Natural killer cell (primary cell): Measurements from ENCODE around the gene FAM199X. TPM values are rescaled to one million over a fixed set of nuclear protein-coding genes. Genes with fewer than 3 reads are reported as not detected.

Source experiments
- ATAC-seq, 3 donors: fragments of 150-1000 bp in 2 of 3; fragments of 200-7000 bp in 1 of 3; cut with Tn5 transposase; 1 replicate in 1 of 3; 2 replicates in 2 of 3; pipeline ENCODE4 v1.10.0; 2021; ENCODE audit warnings: mild to moderate bottlenecking in 2 of 3, moderate library complexity in 2 of 3
- DNase-seq, 2 donors: peaks; one replicate each; pipeline versions ENCODE4 v3.0.0 to v3.0.0-alpha.2; 2013 to 2021; ENCODE audit warnings: mixed read lengths in 1 of 2
- H3K27ac ChIP-seq: one replicate; pipeline ENCODE4 v1.5.1; 2013; ENCODE audit warnings: mild to moderate bottlenecking, low read length
- H3K27me3 ChIP-seq: one replicate; pipeline ENCODE4 v1.6.1; 2013; ENCODE audit warnings: low read length; ENCODE audit not compliant: control insufficient read depth, insufficient read depth
- H3K36me3 ChIP-seq: one replicate; pipeline ENCODE4 v1.6.1; 2013; ENCODE audit warnings: low read length; ENCODE audit not compliant: control insufficient read depth, insufficient read depth
- H3K4me1 ChIP-seq: one replicate; pipeline ENCODE4 v1.6.1; 2013; ENCODE audit warnings: low read length; ENCODE audit not compliant: control insufficient read depth, insufficient read depth
- H3K4me3 ChIP-seq: one replicate; pipeline ENCODE4 v1.5.1; 2013; ENCODE audit warnings: low read length
- H3K9me3 ChIP-seq: one replicate; pipeline ENCODE4 v1.6.1; 2013; ENCODE audit warnings: low read length; ENCODE audit not compliant: control insufficient read depth, insufficient read depth
- H3K27ac Mint-ChIP-seq, 2 donors: one replicate each; pipeline ENCODE4 v1.8.0; 2022; ENCODE audit warnings: mild to moderate bottlenecking in 2 of 2, mixed read lengths in 2 of 2, moderate library complexity in 1 of 2
- H3K27me3 Mint-ChIP-seq, 2 donors: one replicate each; pipeline ENCODE4 v1.8.0; 2022; ENCODE audit warnings: low read depth in 2 of 2, mixed read lengths in 2 of 2
- H3K36me3 Mint-ChIP-seq: one replicate; pipeline ENCODE4 v1.8.0; 2022; ENCODE audit warnings: mixed read lengths
- H3K4me1 Mint-ChIP-seq, 2 donors: one replicate each; pipeline ENCODE4 v1.8.0; 2022; ENCODE audit warnings: mixed read lengths in 2 of 2
- H3K4me3 Mint-ChIP-seq: one replicate; pipeline ENCODE4 v1.8.0; 2022; ENCODE audit warnings: mild to moderate bottlenecking, moderate library complexity, mixed read lengths
- H3K9me3 Mint-ChIP-seq, 2 donors: one replicate each; pipeline ENCODE4 v1.8.0; 2022; ENCODE audit warnings: mixed read lengths in 2 of 2
- WGBS: methylation state at CpG from one replicate; pipeline ENCODE4 v1.1.7; 2013; ENCODE audit warnings: missing lambda C conversion rate; ENCODE audit not compliant: insufficient coverage; 5-methylcytosine and 5-hydroxymethylcytosine counted together
- intact Hi-C: fragments of 100-400 bp; cut with micrococcal nuclease; formaldehyde crosslinking; loops from one replicate; pipeline ENCODE4 v1.14.2; 2022
- total RNA-seq, 4 donors: library from RNA; stranded (reverse); fragments of 120-200 nt in 1 of 4; gene quantifications; one replicate each; pipeline versions ENCODE4 v1.2.3 to v1.2.4, GENCODE V29; 2013 to 2022
- TF ChIP-seq, protein P1 (sequence below): fragments of 200-600 bp; IDR thresholded peaks from one replicate; pipeline ENCODE4 v1.8.0; 2022; ENCODE audit warnings: antibody characterized with exemption

The FAM199X gene
- total RNA-seq, 3 donors from 2014 or later (not counting 1 experiment from before 2014, with no cell fraction given) = 31.9 to 35.9 (median 32.6) TPM

DNA sequence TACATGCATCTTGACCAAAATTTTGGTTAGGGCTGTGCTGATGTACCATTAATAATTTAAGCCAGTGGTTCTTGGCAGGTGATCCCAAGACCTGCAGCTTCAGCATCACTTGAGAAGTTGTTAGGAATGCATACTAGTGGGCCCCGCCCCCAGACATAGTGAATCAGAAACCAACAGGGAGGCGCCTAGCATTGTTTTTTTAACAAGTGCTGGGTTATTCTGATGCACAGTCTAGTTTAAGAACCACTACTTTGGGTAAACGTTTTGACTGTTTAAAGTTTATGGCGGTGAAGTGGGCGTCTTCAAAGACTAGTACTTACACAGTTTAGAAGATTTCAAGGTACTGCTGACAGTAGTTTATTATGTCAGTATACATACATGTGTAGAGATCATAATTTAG lies 23.6 kb downstream of the FAM199X start:
- Mint-ChIP-seq H3K27me3 (no peaks in the 10 kb centered on the region), H3K9me3 (no peaks in the 10 kb centered on the region), H3K36me3 (no peaks in the 10 kb centered on the region), H3K27ac (peak overlapping the region; percentile 48 to 58), H3K4me1 (peaks cover 0 to 4% of the 10 kb centered on the region in 2 donors), H3K4me3 (no peak overlapping the region)
- no peak overlapping the region for H3K27ac ChIP-seq
- ATAC-seq = peak in 1 of 3 donors; percentile 36
- peaks cover 4% of the 10 kb centered on the region for H3K4me1 ChIP-seq
- no peak for DNase-seq
- H3K4me3 ChIP-seq = no peak overlapping the region
- H3K9me3 ChIP-seq = no peaks in the 10 kb centered on the region
- TF ChIP-seq, protein P1, sequence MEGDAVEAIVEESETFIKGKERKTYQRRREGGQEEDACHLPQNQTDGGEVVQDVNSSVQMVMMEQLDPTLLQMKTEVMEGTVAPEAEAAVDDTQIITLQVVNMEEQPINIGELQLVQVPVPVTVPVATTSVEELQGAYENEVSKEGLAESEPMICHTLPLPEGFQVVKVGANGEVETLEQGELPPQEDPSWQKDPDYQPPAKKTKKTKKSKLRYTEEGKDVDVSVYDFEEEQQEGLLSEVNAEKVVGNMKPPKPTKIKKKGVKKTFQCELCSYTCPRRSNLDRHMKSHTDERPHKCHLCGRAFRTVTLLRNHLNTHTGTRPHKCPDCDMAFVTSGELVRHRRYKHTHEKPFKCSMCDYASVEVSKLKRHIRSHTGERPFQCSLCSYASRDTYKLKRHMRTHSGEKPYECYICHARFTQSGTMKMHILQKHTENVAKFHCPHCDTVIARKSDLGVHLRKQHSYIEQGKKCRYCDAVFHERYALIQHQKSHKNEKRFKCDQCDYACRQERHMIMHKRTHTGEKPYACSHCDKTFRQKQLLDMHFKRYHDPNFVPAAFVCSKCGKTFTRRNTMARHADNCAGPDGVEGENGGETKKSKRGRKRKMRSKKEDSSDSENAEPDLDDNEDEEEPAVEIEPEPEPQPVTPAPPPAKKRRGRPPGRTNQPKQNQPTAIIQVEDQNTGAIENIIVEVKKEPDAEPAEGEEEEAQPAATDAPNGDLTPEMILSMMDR = no peak
- peaks cover 37% of the 10 kb centered on the region for H3K36me3 ChIP-seq
- H3K27me3 ChIP-seq = no peaks in the 10 kb centered on the region
- WGBS = 69% methylated on average over 3 of the region's 5 CpGs
- intact Hi-C loops = no loop called here

DNA sequence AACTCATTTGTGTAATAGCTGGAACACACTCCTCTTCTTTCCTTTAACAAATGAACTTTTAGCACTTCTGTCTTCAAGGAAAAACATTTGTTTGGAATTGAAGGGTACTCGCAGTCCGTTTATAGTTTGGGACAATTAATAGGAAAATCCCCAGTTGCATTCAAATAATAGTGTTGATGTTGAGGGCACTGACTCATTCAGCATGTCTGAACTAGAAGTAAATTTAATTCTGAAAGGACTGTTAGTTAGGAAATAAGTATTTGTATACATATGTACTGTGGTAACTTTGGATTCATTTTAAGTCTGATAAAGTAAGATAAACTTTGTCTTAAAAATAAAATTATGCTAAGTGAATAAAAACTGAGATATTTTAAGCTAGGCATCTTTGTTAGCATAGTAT lies 27.2 kb downstream of the FAM199X start:
- ATAC-seq (no peak), DNase-seq (no peak)
- Histone ChIP-seq H3K36me3 (peaks cover 21% of the 10 kb centered on the region), H3K4me1 (no peaks in the 10 kb centered on the region), H3K4me3 (no peak overlapping the region), H3K9me3 (no peaks in the 10 kb centered on the region), H3K27me3 (no peaks in the 10 kb centered on the region), H3K27ac (no peak overlapping the region)
- Mint-ChIP-seq H3K27me3 (no peaks in the 10 kb centered on the region), H3K36me3 (no peaks in the 10 kb centered on the region), H3K4me3 (no peak overlapping the region), H3K4me1 (peaks cover 0 to 4% of the 10 kb centered on the region in 2 donors), H3K9me3 (no peaks in the 10 kb centered on the region), H3K27ac (no peak overlapping the region)
- 90% methylated on average over 2 of the region's 2 CpGs for WGBS
- intact Hi-C loops = no loop called here
- TF ChIP-seq, protein P1 = no peak

DNA sequence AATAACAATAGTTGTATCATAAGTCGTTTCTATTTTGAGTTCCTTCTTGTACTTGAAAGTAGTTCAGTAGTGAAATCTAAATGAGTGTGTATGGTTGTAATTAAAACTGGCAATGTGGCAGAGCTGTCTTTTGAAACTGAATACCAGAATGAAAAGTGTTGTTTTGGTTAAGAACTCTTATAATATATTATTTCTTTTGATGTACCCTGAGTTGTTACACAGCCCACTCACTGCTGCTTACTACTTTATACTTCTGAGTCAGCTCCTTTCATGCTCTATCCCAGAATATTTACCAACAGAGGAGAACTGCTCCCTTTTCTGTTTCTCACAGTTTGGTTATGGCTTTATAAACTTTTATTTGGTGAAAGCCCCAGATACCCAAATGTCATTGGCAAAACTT lies 28.8 kb downstream of the FAM199X start:
- Mint-ChIP-seq H3K27ac (no peak overlapping the region), H3K9me3 (no peaks in the 10 kb centered on the region), H3K36me3 (no peaks in the 10 kb centered on the region), H3K27me3 (no peaks in the 10 kb centered on the region), H3K4me3 (no peak overlapping the region), H3K4me1 (no peaks in the 10 kb centered on the region)
- Histone ChIP-seq H3K4me3 (no peak overlapping the region), H3K9me3 (no peaks in the 10 kb centered on the region), H3K27me3 (no peaks in the 10 kb centered on the region), H3K4me1 (no peaks in the 10 kb centered on the region), H3K36me3 (peaks cover 10% of the 10 kb centered on the region), H3K27ac (no peak overlapping the region)
- intact Hi-C loops = no loop called here
- TF ChIP-seq, protein P1 = no peak
- DNase-seq (no peak), ATAC-seq (no peak)
- 80% methylated on average over 1 of the region's 1 CpG for WGBS

DNA sequence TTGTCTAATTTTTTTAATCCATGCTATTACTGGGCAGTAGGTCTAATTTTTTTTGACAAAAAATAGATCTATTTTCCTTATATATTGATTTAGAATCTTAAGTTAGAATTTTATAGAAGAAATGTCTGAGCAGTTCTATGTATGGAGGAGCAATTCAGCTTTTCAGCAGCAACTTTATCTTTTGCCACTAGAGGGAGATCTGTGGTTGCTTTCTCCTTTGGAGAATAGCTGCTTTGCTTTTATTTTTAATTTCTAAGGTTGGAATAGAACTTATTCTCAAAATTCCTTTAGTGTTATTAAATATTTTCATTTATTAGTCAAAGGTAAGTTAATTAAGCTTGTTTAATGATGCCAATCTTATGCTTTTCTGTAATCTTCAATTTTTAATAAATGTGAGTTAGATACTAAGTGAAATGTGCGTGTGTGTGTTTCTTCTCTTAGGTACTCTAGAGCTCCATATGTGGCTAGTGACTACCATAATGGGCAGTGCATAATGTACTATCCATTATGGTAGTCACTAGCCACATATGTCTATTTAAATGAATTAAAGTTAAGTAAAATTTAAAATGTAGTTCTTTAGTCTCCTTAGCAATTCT lies 29.3 kb downstream of the FAM199X start:
- H3K36me3 Mint-ChIP-seq = no peaks in the 10 kb centered on the region
- H3K27me3 Mint-ChIP-seq = no peaks in the 10 kb centered on the region
- no peaks in the 10 kb centered on the region for H3K9me3 ChIP-seq
- WGBS = no CpG with 5 or more reads among the region's 1 CpG
- H3K4me1 Mint-ChIP-seq = no peaks in the 10 kb centered on the region
- H3K27ac Mint-ChIP-seq = no peak overlapping the region
- no peak overlapping the region for H3K27ac ChIP-seq
- H3K27me3 ChIP-seq = no peaks in the 10 kb centered on the region
- TF ChIP-seq, protein P1 = peak; percentile 68
- H3K4me3 Mint-ChIP-seq = no peak overlapping the region
- ATAC-seq = peak; percentile 53 to 74 (median 72)
- H3K9me3 Mint-ChIP-seq = no peaks in the 10 kb centered on the region
- H3K4me3 ChIP-seq = no peak overlapping the region
- intact Hi-C loops = no loop called here
- no peaks in the 10 kb centered on the region for H3K4me1 ChIP-seq
- DNase-seq = peak in 1 of 2 donors; percentile 56
- H3K36me3 ChIP-seq = peaks cover 6% of the 10 kb centered on the region
